Breast epithelium (tissue), 4 donors: ENCODE results near the gene ENO3. TPM values are rescaled to one million over a fixed set of nuclear protein-coding genes. Genes with fewer than 3 reads are reported as not detected.
A peak's percentile ranks its signal among the peaks of the same experiment; 100 is the strongest.

Experiments
- DNase-seq, 2 donors: peaks; one replicate each; pipeline ENCODE4 v3.0.0-alpha.2; 2019; ENCODE audit warnings: low spot score in 2 of 2
- H3K27ac ChIP-seq, 2 donors: fragments of 200-600 bp; sonication (generic) in 1 of 2; one replicate each; pipeline ENCODE4 v1.5.1; 2016 to 2019; ENCODE audit warnings: mild to moderate bottlenecking in 1 of 2
- H3K27me3 ChIP-seq, 2 donors: fragments of 200-600 bp; sonication (generic) in 1 of 2; one replicate each; pipeline versions ENCODE4 v1.5.1 to v1.6.0; 2017 to 2019; ENCODE audit warnings: control low read depth in 1 of 2, mild to moderate bottlenecking in 1 of 2
- H3K36me3 ChIP-seq: fragments of 200-600 bp; one replicate; pipeline ENCODE4 v1.5.1; 2019
- H3K4me1 ChIP-seq, 2 donors: fragments of 200-600 bp; sonication (generic); one replicate each; pipeline ENCODE4 v1.5.1; 2016 to 2019; ENCODE audit warnings: control low read depth in 1 of 2
- H3K4me3 ChIP-seq, 3 donors: fragments of 200-600 bp; sonication (generic); 1 replicate in 2 of 3; 2 replicates in 1 of 3; pipeline ENCODE4 v1.5.1; 2016 to 2019; ENCODE audit warnings: mild to moderate bottlenecking in 3 of 3, moderate library complexity in 2 of 3
- H3K9me3 ChIP-seq, 2 donors: fragments of 200-600 bp; sonication (generic) in 1 of 2; one replicate each; pipeline ENCODE4 v1.5.1; 2016 to 2019; ENCODE audit warnings: control low read depth in 1 of 2
- CTCF ChIP-seq, 3 donors: fragments of 450-650 bp; IDR thresholded peaks; one replicate each; pipeline ENCODE4 v1.5.1; 2016 to 2017; ENCODE audit warnings: antibody characterized with exemption in 3 of 3, mild to moderate bottlenecking in 3 of 3, moderate library complexity in 3 of 3
- POLR2A ChIP-seq: fragments of 450-650 bp; IDR thresholded peaks from one replicate; pipeline ENCODE4 v1.6.1; 2016; ENCODE audit warnings: antibody characterized with exemption, mild to moderate bottlenecking, moderate library complexity
- POLR2AphosphoS5 ChIP-seq, 3 donors: sonication (generic); formaldehyde crosslinking; IDR thresholded peaks; one replicate each; pipeline ENCODE4 v1.6.1; 2017; ENCODE audit warnings: antibody characterized with exemption in 3 of 3
- intact Hi-C: fragments of 100-400 bp; cut with DNase I; formaldehyde crosslinking; loops from one replicate; pipeline ENCODE4 v1.15.1; 2023; ENCODE audit warnings: low total_unique reads
- total RNA-seq, 3 donors: library from RNA; depleted of rRNA; stranded (reverse); fragments of >200 nt; gene quantifications; one replicate each; pipeline ENCODE4 v1.1.0, GENCODE V29; 2016

The ENO3 gene
- total RNA-seq, 3 donors from 2014 or later, result 1.6 to 4.6 (median 3.1) TPM

GRCh38 chr17:4948166-4948930 is 2.6 kb upstream of the ENO3 start, which contains the start of gene PFN1:
Gene PFN1, minus strand, starts transcription at chr17:4948530. Its CDS starts 136 bp downstream, at chr17:4948394.
- TF ChIP-seq POLR2AphosphoS5 (IDR thresholded peaks at IDR 0.05) (peak in 2 of 3 donors; percentile 66 to 85), POLR2A (no peak)
- Histone ChIP-seq H3K4me3 (peak within 1 kb of the TSS; percentile 98 to 100 (median 99)), H3K36me3 (no peaks in the 10 kb centered on the region), H3K27ac (peak within 1 kb of the TSS; percentile 97 to 99), H3K4me1 (peaks cover 8 to 29% of the 10 kb centered on the region in 2 donors), H3K9me3 (no peaks in the 10 kb centered on the region), H3K27me3 (no peaks in the 10 kb centered on the region)
- intact Hi-C loops, result loop anchor here (2.0 kb wide), 1 partner anchor 20 kb away; no protein-coding TSS in a partner anchor
- peak; percentile 87 to 92 for DNase-seq

GRCh38 chr17:4948931-4949320 is 2.0 kb upstream of the ENO3 start:
- peak overlapping the region; percentile 98 to 100 (median 99) for H3K4me3 ChIP-seq
- DNase-seq, result peak; percentile 70 to 80
- peaks cover 8 to 29% of the 10 kb centered on the region in 2 donors for H3K4me1 ChIP-seq
- intact Hi-C loops, result loop anchor here (2.0 kb wide), 1 partner anchor 20 kb away; no protein-coding TSS in a partner anchor
- H3K9me3 ChIP-seq, result no peaks in the 10 kb centered on the region
- H3K36me3 ChIP-seq, result no peaks in the 10 kb centered on the region
- H3K27ac ChIP-seq, result peak overlapping the region; percentile 97 to 99
- no peaks in the 10 kb centered on the region for H3K27me3 ChIP-seq
- no peak for TF ChIP-seq CTCF (IDR thresholded peaks at IDR 0.05)
- peak in 1 of 3 donors; percentile 14 for TF ChIP-seq POLR2AphosphoS5 (IDR thresholded peaks at IDR 0.05)

- peaks cover 8 to 29% of the 10 kb centered on the region in 2 donors for H3K4me1 ChIP-seq
- intact Hi-C loops, result loop anchor here (2.0 kb wide), 1 partner anchor 19 kb away; no protein-coding TSS in a partner anchor
- H3K36me3 ChIP-seq, result no peaks in the 10 kb centered on the region
- TF ChIP-seq POLR2A (no peak), POLR2AphosphoS5 (IDR thresholded peaks at IDR 0.05) (peak in 1 of 3 donors; percentile 13), CTCF (IDR thresholded peaks at IDR 0.05) (no peak)
- peak overlapping the region; percentile 97 to 99 for H3K27ac ChIP-seq
- no peaks in the 10 kb centered on the region for H3K9me3 ChIP-seq
- peak overlapping the region; percentile 98 to 100 (median 99) for H3K4me3 ChIP-seq
- DNase-seq, result peak; percentile 59 to 68
- no peaks in the 10 kb centered on the region for H3K27me3 ChIP-seq
Measured at GRCh38 chr17:4949321-4950074, 1.4 kb upstream of the ENO3 start.

- Histone ChIP-seq H3K4me1 (peaks cover 8 to 22% of the 10 kb centered on the region in 2 donors), H3K36me3 (no peaks in the 10 kb centered on the region), H3K27ac (peak overlapping the region; percentile 97 to 99), H3K27me3 (no peaks in the 10 kb centered on the region), H3K4me3 (peak overlapping the region; percentile 98 to 100 (median 99)), H3K9me3 (no peaks in the 10 kb centered on the region)
- no peak for TF ChIP-seq POLR2AphosphoS5 (IDR thresholded peaks at IDR 0.05)
- no peak for TF ChIP-seq POLR2A
- no peak for TF ChIP-seq CTCF (IDR thresholded peaks at IDR 0.05)
- no peak for DNase-seq
- intact Hi-C loops, result no loop called here
Measured at GRCh38 chr17:4950075-4950745, 709 bp upstream of the ENO3 start.

- intact Hi-C loops, result no loop called here
- TF ChIP-seq CTCF (IDR thresholded peaks at IDR 0.05), result no peak
- no peak for TF ChIP-seq POLR2A
- TF ChIP-seq POLR2AphosphoS5 (IDR thresholded peaks at IDR 0.05), result no peak
- Histone ChIP-seq H3K4me3 (no peak overlapping the region), H3K36me3 (no peaks in the 10 kb centered on the region), H3K4me1 (peaks cover 0 to 9% of the 10 kb centered on the region in 2 donors), H3K9me3 (no peaks in the 10 kb centered on the region), H3K27ac (no peak overlapping the region), H3K27me3 (no peaks in the 10 kb centered on the region)
- DNase-seq, result no peak
Measured at GRCh38 chr17:4951486-4951885, 567 bp downstream of the ENO3 start.
